C4-2B (cell line): Measurements from ENCODE around the gene PCA3.

Experiments used
- H3K27ac ChIP-seq: fragments of 450-650 bp; 2 replicates; pipeline ENCODE4 v1.5.1; 2017
- CTCF ChIP-seq: fragments of 450-650 bp; conservative IDR thresholded peaks from 2 replicates; pipeline ENCODE4 v1.5.1; 2017; ENCODE audit warnings: mild to moderate bottlenecking
- ZFX ChIP-seq: fragments of 450-650 bp; IDR thresholded peaks from 2 replicates; pipeline ENCODE4 v1.6.1; 2017

The PCA3 gene

GRCh38 chr9:76785501-76785900 lies 21.3 kb downstream of the PCA3 start:
- no peak overlapping the region for H3K27ac ChIP-seq
- no peak for TF ChIP-seq CTCF
- TF ChIP-seq ZFX, result no peak

GRCh38 chr9:76787677-76788076 lies 23.4 kb downstream of the PCA3 start:
- no peak for TF ChIP-seq ZFX
- H3K27ac ChIP-seq, result no peak overlapping the region

- TF ChIP-seq ZFX (no peak), CTCF (no peak)
- peak overlapping the region; percentile 26; the same call in 1 of the 2 replicates for H3K27ac ChIP-seq
Observed at GRCh38 chr9:76789840-76790239, 25.6 kb downstream of the PCA3 start.

- H3K27ac ChIP-seq, result peak overlapping the region; percentile 89
- TF ChIP-seq CTCF (no peak), ZFX (no peak)
Observed at GRCh38 chr9:76793784-76794431, 29.7 kb downstream of the PCA3 start.

GRCh38 chr9:76796296-76796695 lies 32.1 kb downstream of the PCA3 start:
- TF ChIP-seq CTCF, result no peak
- no peak for TF ChIP-seq ZFX
- H3K27ac ChIP-seq, result peak overlapping the region; percentile 91; the same call in 1 of the 2 replicates

GRCh38 chr9:76798527-76798926 lies 34.3 kb downstream of the PCA3 start:
- H3K27ac ChIP-seq, result peak overlapping the region; percentile 100
- TF ChIP-seq CTCF (no peak), ZFX (no peak)

GRCh38 chr9:76799473-76799872 lies 35.2 kb downstream of the PCA3 start:
- TF ChIP-seq CTCF (no peak; the same call in 1 of the 2 replicates), ZFX (no peak)
- peak overlapping the region; percentile 100 for H3K27ac ChIP-seq

- no peak for TF ChIP-seq CTCF
- TF ChIP-seq ZFX, result no peak
- H3K27ac ChIP-seq, result no peak overlapping the region
Observed at GRCh38 chr9:76800901-76801300, 36.7 kb downstream of the PCA3 start.
